Lung (tissue), 12 donors: Measurements from ENCODE around the gene IL23A. TPM values are rescaled to one million over a fixed set of nuclear protein-coding genes. Genes with fewer than 3 reads are reported as not detected.
"Not testable (repeated sequence)": the region's sequence is repeated elsewhere in the genome, so short reads cannot be mapped to it uniquely, and the experiment has no call there.

Source experiments
- ATAC-seq: fragments of 200-7000 bp; cut with Tn5 transposase; one replicate; pipeline ENCODE4 v1.9.1; 2020; ENCODE audit warnings: moderate number of reproducible peaks; ENCODE audit not compliant: insufficient read depth, low FRiP score
- DNase-seq, 3 donors: peaks; one replicate each; pipeline ENCODE4 v3.0.0-alpha.2; 2013 to 2017
- H3K27ac ChIP-seq, 2 donors: one replicate each; pipeline ENCODE4 v1.5.1; 2013; ENCODE audit warnings: mild to moderate bottlenecking in 2 of 2, moderate library complexity in 2 of 2, control low read depth in 1 of 2, inconsistent platforms in 1 of 2, low read depth in 1 of 2, low read length in 1 of 2
- H3K27me3 ChIP-seq, 3 donors: one replicate each; pipeline ENCODE4 v1.5.1; 2013; ENCODE audit warnings: low read length in 2 of 3; ENCODE audit not compliant: control insufficient read depth in 3 of 3, insufficient read depth in 3 of 3
- H3K36me3 ChIP-seq, 4 donors: one replicate each; pipeline ENCODE4 v1.5.1; 2013; ENCODE audit warnings: low read length in 4 of 4, mild to moderate bottlenecking in 1 of 4, moderate library complexity in 1 of 4; ENCODE audit not compliant: control insufficient read depth in 4 of 4, insufficient read depth in 4 of 4
- H3K4me1 ChIP-seq, 5 donors: one replicate each; pipeline ENCODE4 v1.5.1; 2013; ENCODE audit warnings: low read length in 5 of 5, mild to moderate bottlenecking in 2 of 5, moderate library complexity in 1 of 5; ENCODE audit not compliant: control insufficient read depth in 5 of 5, insufficient read depth in 5 of 5
- H3K4me3 ChIP-seq: one replicate; pipeline ENCODE4 v1.5.1; 2013; ENCODE audit warnings: mild to moderate bottlenecking, control low read depth, moderate library complexity
- H3K9ac ChIP-seq, 2 donors: one replicate each; pipeline ENCODE4 v1.5.1; 2013; ENCODE audit warnings: low read length in 2 of 2, control low read depth in 1 of 2; ENCODE audit not compliant: insufficient read depth in 1 of 2
- H3K9me3 ChIP-seq, 4 donors: one replicate each; pipeline ENCODE4 v1.5.1; 2013; ENCODE audit warnings: low read length in 3 of 4, mild to moderate bottlenecking in 1 of 4, moderate library complexity in 1 of 4; ENCODE audit not compliant: control insufficient read depth in 4 of 4, insufficient read depth in 3 of 4
- WGBS, 2 donors: extraction: QIAGEN DNeasy Blood & Tissue Kit; methylation state at CpG; one replicate each; pipeline ENCODE4 v1.1.7; 2013; 5-methylcytosine and 5-hydroxymethylcytosine counted together
- polyA plus RNA-seq, 2 donors: library from polyadenylated mRNA; stranded (reverse); fragments of 200-250 nt; gene quantifications; one replicate each; pipeline ENCODE4 v1.2.1, GENCODE V29; 2013
- total RNA-seq, 2 donors: library from RNA; depleted of rRNA in 1 of 2; stranded (reverse); fragments of >200 nt in 1 of 2; gene quantifications; one replicate each; pipeline ENCODE4 v1.2.1, GENCODE V29; 2014 to 2021
- TF ChIP-seq, protein P1 (sequence below): IDR thresholded peaks from 2 replicates; pipeline ENCODE4 v1.5.1; 2012; ENCODE audit warnings: mild to moderate bottlenecking; ENCODE audit errors: control extremely low read depth, extremely low read depth
- donor health status: control.
- donor health status: control.
- donor health status: Bipolar disorder and iron deficiency.
- donor health status: healthy.
- donor health status: DM: yes; HTN: yes; CAD: no.

Gene IL23A
- total and polyA plus RNA-seq, 4 donors = 0.34 to 4.0 (median 0.60) TPM

DNA sequence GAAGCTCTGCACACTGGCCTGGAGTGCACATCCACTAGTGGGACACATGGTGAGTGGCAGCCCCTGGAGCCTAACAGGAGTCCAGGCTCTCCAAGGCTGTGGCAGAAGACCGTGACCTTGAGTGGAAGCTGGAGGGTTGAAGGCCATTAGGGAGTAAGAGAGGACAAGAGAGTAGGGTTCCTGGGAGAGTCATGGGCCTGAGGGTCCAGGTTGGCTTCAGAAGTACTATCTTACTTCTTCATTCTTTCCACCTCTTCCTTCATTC lies 406 bp downstream of the IL23A start:
- TF ChIP-seq, protein P1, sequence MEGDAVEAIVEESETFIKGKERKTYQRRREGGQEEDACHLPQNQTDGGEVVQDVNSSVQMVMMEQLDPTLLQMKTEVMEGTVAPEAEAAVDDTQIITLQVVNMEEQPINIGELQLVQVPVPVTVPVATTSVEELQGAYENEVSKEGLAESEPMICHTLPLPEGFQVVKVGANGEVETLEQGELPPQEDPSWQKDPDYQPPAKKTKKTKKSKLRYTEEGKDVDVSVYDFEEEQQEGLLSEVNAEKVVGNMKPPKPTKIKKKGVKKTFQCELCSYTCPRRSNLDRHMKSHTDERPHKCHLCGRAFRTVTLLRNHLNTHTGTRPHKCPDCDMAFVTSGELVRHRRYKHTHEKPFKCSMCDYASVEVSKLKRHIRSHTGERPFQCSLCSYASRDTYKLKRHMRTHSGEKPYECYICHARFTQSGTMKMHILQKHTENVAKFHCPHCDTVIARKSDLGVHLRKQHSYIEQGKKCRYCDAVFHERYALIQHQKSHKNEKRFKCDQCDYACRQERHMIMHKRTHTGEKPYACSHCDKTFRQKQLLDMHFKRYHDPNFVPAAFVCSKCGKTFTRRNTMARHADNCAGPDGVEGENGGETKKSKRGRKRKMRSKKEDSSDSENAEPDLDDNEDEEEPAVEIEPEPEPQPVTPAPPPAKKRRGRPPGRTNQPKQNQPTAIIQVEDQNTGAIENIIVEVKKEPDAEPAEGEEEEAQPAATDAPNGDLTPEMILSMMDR = no peak
- Histone ChIP-seq H3K4me3 (no peak overlapping the region), H3K27me3 (no peaks in the 10 kb centered on the region), H3K9ac (no peak overlapping the region), H3K9me3 (no peaks in the 10 kb centered on the region), H3K27ac (no peak overlapping the region), H3K36me3 (peaks cover 6 to 14% (median 12%) of the 10 kb centered on the region in 4 donors), H3K4me1 (peaks cover 0 to 7% (median 3%) of the 10 kb centered on the region in 5 donors)
- DNase-seq (no peak), ATAC-seq (no peak)
- WGBS, 2 donors = 92 to 100% methylated on average over 1 of the region's 1 CpG

DNA sequence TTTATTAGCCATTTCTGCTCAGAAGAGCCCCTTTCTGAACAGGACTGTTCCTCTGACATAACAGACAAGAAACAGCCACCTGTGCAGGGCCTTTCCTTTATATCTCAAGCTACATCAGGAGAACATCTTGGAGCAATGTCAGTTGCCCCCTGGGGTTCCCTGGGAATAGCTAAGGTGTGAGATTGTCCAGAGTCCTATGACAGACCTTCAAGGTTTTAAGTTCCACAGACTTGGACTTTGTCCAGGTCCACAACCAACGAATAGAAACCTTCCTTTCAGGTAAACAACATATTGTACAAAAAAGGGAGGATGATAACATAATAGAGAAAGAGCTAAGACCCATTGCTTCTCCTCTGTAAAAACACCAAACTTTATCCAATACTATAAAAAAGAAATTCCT lies 2.9 kb downstream of the IL23A start:
- WGBS, 2 donors = 45 to 69% methylated on average over 1 of the region's 1 CpG
- TF ChIP-seq, protein P1 = no peak

DNA sequence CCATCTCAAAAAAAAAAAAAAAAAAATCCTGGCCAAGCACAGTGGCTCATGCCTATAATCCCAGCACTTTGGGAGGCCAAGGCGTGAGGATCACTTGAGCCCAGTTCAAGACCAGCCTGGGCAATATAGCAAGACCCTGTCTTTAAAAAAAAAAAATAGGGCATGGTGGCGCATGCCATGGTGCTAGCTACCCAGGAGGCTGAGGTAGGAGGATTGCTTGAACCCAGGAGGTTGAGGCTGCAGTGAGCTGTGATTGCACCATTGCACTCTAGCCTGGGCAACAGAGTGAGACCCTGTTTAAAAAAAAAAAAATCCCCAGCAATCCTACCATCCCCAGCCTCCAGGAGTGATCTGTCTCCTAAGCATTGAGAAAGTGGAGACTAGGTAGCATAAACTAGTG lies 3.6 kb downstream of the IL23A start:
- H3K9me3 ChIP-seq, H3K4me1 ChIP-seq, H3K9ac ChIP-seq, DNase-seq, H3K27ac ChIP-seq, H3K4me3 ChIP-seq, H3K27me3 ChIP-seq, ATAC-seq: not testable (repeated sequence)
- WGBS, 2 donors = 97 to 98% methylated on average over 2 of the region's 2 CpGs
- H3K36me3 ChIP-seq = peaks cover 15 to 31% (median 27%) of the 10 kb centered on the region in 4 donors

More for the DNA sequence above, 2.9 kb downstream of the IL23A start:
- Histone ChIP-seq H3K4me3 (no peak overlapping the region), H3K9me3 (no peaks in the 10 kb centered on the region), H3K9ac (no peak overlapping the region), H3K27me3 (no peaks in the 10 kb centered on the region), H3K4me1 (peaks cover 0 to 4% (median 0%) of the 10 kb centered on the region in 5 donors), H3K27ac (no peak overlapping the region), H3K36me3 (peaks cover 15 to 26% (median 24%) of the 10 kb centered on the region in 4 donors)
- no peak for ATAC-seq
- no peak for DNase-seq

DNA sequence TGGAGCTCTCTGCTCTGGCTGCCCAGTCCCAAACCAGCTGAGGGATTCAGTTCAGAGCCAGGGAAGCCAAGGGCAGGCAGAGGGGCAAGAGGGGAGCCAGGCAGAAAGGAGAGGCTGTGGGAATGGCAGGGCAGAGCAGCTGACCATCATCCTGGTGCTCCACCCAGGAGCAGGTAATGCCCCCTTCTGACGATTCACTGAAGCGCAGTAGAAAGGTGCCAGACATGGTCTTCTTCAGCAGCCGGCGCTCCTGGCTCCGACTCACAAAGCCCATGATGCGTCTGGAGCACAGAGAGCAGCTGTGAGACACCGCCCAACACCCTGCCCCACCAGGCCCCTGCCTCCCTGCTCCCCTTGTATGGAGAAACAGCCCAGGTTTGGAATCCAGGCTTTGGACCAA lies 8.0 kb downstream of the IL23A start:
- no peak for DNase-seq
- H3K36me3 ChIP-seq = peaks cover 34 to 61% (median 53%) of the 10 kb centered on the region in 4 donors
- H3K4me3 ChIP-seq = no peak overlapping the region
- no peak overlapping the region for H3K27ac ChIP-seq
- no peak for ATAC-seq
- TF ChIP-seq, protein P1 = no peak
- no peak overlapping the region for H3K9ac ChIP-seq
- H3K4me1 ChIP-seq = no peaks in the 10 kb centered on the region
- H3K27me3 ChIP-seq = no peaks in the 10 kb centered on the region
- no peaks in the 10 kb centered on the region for H3K9me3 ChIP-seq
- 86 to 92% methylated on average over 5 to 7 of the region's 7 CpGs for WGBS, 2 donors

DNA sequence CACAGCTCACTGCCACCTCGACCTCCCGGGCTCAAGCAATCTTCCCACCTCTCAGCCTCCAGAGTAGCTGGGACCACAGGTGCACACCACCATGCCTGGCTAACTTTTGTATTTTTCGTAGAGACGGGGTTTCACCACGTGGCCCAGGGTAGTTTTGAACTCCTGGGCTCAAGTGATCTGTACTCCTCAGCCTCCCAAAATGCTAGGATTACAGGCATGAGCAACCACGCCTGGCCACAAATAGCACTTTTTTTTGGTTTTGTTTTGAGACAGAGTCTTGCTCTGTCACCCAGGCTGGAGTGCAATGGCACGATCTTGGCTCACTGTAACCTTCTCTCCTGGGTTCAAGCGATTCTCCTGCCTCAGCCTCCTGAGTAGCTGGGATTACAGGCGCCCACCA lies 8.6 kb downstream of the IL23A start:
- not testable (repeated sequence) for H3K9ac ChIP-seq, H3K27ac ChIP-seq, H3K4me3 ChIP-seq, H3K27me3 ChIP-seq, DNase-seq, ATAC-seq, H3K4me1 ChIP-seq, H3K9me3 ChIP-seq
- 95 to 97% methylated on average over 9 of the region's 9 CpGs for WGBS, 2 donors
- H3K36me3 ChIP-seq = peaks cover 33 to 63% (median 53%) of the 10 kb centered on the region in 4 donors
